ENCODE data around the gene TBX20. TPM values are rescaled to one million over a fixed set of nuclear protein-coding genes. Genes with fewer than 3 reads are reported as not detected.

Gene TBX20
- total and polyA plus RNA-seq, 2 of the 8 experiments (the other 6 are each of a cell fraction or from before 2014, with no cell fraction given), result 0.08 to 0.26 TPM

DNA sequence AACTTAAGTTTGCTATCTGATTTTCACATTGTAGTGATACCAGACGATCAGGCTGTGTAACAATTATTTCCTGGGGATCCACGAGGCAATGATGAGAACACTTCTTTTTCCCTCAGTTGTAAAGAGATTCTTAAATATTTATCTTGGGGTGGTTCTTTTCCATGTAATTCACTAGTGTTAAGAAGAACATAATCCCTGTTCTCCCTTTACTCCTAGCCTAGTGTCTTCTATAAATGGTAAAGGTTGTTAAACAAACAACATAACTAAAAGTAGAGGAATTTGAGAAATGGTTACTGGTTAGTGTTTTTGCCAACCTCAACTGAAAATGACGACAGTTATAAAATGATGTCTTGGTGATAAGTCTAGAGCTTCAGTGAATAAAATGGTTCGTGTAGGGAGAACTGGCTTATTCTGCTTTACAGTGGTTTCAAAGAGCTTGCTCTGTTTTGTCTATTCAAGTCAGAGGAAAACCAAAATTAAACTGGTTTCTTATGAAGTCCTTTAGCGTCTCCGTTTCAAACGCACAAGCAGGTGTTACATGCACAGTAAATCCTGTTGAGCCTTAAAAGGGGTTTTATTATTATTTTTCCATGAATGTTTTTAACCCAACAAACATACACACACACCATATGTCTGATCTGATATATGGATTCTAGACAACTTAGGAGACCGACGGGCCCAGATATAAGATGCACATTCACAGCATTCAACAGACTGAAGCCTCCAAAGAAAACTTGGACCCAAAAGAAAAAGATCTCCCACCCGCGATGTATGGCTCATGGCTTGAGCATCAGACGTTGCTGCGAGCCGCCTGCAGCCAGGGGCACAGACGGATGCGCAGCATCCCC is 1.1 kb downstream of the TBX20 start:
- Histone ChIP-seq H4K91ac (replicated peaks; ENCODE audit: insufficient read length, low read length) (no peak overlapping the region), H3K14ac (ENCODE audit: insufficient read length) (no peak overlapping the region), H2AK5ac (ENCODE audit: low read depth, low read length) (no peak overlapping the region), H3K27me3 (replicated peaks in 1 of 4; ENCODE audit: control insufficient read depth in 3 of 4, extremely low read depth in 1 of 4, insufficient read depth in 3 of 4, low read length in 3 of 4) (peaks cover 67 to 100% (median 92%) of the 10 kb centered on the region in 4 experiments), H3K79me2 (ENCODE audit: control insufficient read depth in 1 of 2, insufficient read depth in 2 of 2, low read length in 2 of 2) (no peaks in the 10 kb centered on the region), H3K79me1 (ENCODE audit: low read depth, low read length) (no peaks in the 10 kb centered on the region), H3K9me3 (ENCODE audit: insufficient read depth in 2 of 2, low read depth in 1 of 2, low read length in 1 of 2) (no peaks in the 10 kb centered on the region), H3K4me3 (ENCODE audit: extremely low read depth in 1 of 4, insufficient read depth in 2 of 4, low read depth in 3 of 4, low read length in 4 of 4) (peak overlapping the region in 2 of 4 experiments; percentile 37 to 64; a peak in 4 of 8 replicates), H2BK20ac (ENCODE audit: low read length) (no peak overlapping the region), H4K20me1 (replicated peaks in 1 of 2; ENCODE audit: control insufficient read depth in 1 of 2, insufficient read depth in 2 of 2, low read length in 2 of 2) (peaks cover 7 to 21% of the 10 kb centered on the region in 2 experiments), H3K23me2 (ENCODE audit: low read depth, low read length) (peaks cover 22% of the 10 kb centered on the region; the same call in 1 of the 2 replicates), H3K4ac (replicated peaks; ENCODE audit: insufficient read length, low read depth, low read length) (no peak overlapping the region), H3K27ac (ENCODE audit: low read depth, low read length) (no peak overlapping the region), H4K8ac (ENCODE audit: extremely low read depth, insufficient read depth, low read length) (no peak overlapping the region), H3K4me2 (ENCODE audit: insufficient read depth in 1 of 2, low read depth in 2 of 2, low read length in 2 of 2) (peak overlapping the region; percentile 69 to 95), H4K5ac (ENCODE audit: insufficient read length, low read depth, low read length) (no peak overlapping the region), H2BK120ac (replicated peaks; ENCODE audit: low read depth, low read length) (no peak overlapping the region), H3K18ac (ENCODE audit: extremely low read depth, low read length) (0 out of 2 replicates have a peak overlapping the region, but pooled peaks have one; percentile 75), H3K4me1 (replicated peaks in 1 of 4; ENCODE audit: control insufficient read depth in 3 of 4, insufficient read depth in 4 of 4, low read length in 3 of 4) (peaks cover 2 to 22% (median 12%) of the 10 kb centered on the region in 4 experiments), H2BK15ac (ENCODE audit: low read length) (no peak overlapping the region), H3K56ac (replicated peaks; ENCODE audit: insufficient read length, low read depth, low read length) (no peak overlapping the region), H3K36me3 (ENCODE audit: control insufficient read depth in 2 of 4, insufficient read depth in 4 of 4, low read length in 3 of 4) (no peaks in the 10 kb centered on the region), H3K9ac (replicated peaks in 1 of 4; ENCODE audit: extremely low read depth in 1 of 4, low read depth in 3 of 4, low read length in 3 of 4) (no peak overlapping the region), H2AFZ (ENCODE audit: low read length) (no peak overlapping the region), H3K23ac (ENCODE audit: insufficient read length) (no peak overlapping the region), H2BK5ac (ENCODE audit: low read depth, low read length) (no peak overlapping the region), H2BK12ac (ENCODE audit: low read depth, low read length) (no peak overlapping the region)
- FAIRE-seq, result no peak
- ChIA-PET POLR2A (ENCODE audit: partially characterized antibody) (interaction anchor here (4.9 kb wide), 1 partner anchor 9 kb away, joined by 35 read pairs; no protein-coding TSS in a partner anchor), CTCF (ENCODE audit: partially characterized antibody) (interaction anchor here (0.6 to 0.8 kb wide), 2 partner anchors 227 to 267 kb away, joined by 3 read pairs; no protein-coding TSS in a partner anchor)
- no peak for DNase-seq (ENCODE audit: low read depth in 1 of 2, low spot score in 2 of 2)
- 8% methylated on average over 16 of the region's 16 CpGs; no CpG with 5 or more reads in 1 of the 2 experiments for WGBS, 2 experiments (ENCODE audit: extremely low coverage in 1 of 2, insufficient coverage in 1 of 2, insufficient read length in 1 of 2, insufficient replicate concordance in 2 of 2, low coverage in 1 of 2, low lambda C conversion rate in 2 of 2, missing lambda C conversion rate in 1 of 2)
- TF ChIP-seq TEAD4 (IDR thresholded peaks at IDR 0.05; ENCODE audit: low read depth, low read length) (no peak), CBX8 (IDR thresholded peaks at IDR 0.05; ENCODE audit: borderline replicate concordance, low read depth, low read length) (0 out of 2 replicates have a peak, but pooled peaks have one; percentile 13)

All from H1 (cell line).